HG02798 (cell line): ENCODE measurements around the gene KRTAP21-2.
"Not testable (repeated sequence)": the region's sequence is repeated elsewhere in the genome, so short reads cannot be mapped to it uniquely, and the experiment has no call there.

Source experiments
- ATAC-seq: cut with Tn5 transposase; IDR thresholded peaks from one replicate; pipeline ENCODE4 v1.9.1; 2021; ENCODE audit warnings: mild to moderate bottlenecking; ENCODE audit not compliant: unreplicated experiment, poor library complexity

KRTAP21-2 gene

DNA sequence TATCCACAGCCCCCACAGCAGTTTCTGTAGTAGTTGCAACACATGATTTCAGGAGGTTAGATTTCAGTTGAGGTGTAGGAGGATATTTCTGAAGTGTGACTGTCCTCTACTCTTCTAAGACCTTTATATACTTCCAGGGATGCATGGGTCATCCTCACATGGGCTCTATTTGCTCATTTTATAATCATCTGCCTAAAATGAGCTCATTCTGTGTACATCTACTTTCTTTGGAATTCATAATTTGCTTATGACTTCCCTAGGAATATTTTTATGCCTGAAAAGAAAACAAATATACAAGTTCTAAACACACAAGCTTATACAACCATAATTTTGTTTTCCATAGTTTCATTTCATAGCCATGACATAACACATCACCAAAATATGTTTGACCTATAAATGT lies at the start of gene KRTAP21-2:
TSS of gene KRTAP21-2 (minus strand) at position 101 of the 400 bp plus-strand sequence. CDS start at position 44, 57 bp downstream.
- ATAC-seq: no peak

DNA sequence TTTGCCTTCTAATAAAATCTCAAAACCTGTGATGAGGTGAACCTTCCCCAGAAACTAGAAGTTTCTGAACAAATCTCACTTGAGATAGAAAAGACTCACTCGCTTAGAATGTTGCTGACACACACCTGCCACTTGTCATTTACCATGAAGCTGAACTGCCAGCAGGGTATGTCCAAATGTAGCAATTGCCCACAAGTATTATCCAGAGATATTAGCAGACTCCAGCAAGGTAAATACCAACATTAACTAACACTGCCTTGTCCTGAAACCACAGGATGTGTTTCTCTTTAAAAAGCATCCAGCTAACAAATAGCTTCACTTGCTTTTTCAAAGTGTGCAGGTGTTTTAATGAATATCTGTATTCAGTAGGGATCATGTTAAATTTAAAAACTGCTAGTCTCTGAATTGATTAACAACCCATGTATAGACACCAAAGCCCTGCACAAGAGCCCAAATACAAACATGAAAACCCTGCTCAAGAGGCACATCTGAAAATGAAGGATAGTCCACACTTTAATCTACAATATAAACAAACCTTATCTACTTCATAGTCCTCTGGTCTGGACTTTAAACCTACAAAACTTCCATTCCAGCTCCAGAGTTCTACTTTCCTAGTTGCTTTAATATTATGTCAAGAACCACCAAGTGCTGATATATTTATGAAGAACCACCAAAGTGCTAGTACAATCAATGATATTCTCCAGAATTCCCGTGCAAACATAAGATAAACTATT lies 46.7 kb upstream of the KRTAP21-2 start:
- no peak for ATAC-seq

DNA sequence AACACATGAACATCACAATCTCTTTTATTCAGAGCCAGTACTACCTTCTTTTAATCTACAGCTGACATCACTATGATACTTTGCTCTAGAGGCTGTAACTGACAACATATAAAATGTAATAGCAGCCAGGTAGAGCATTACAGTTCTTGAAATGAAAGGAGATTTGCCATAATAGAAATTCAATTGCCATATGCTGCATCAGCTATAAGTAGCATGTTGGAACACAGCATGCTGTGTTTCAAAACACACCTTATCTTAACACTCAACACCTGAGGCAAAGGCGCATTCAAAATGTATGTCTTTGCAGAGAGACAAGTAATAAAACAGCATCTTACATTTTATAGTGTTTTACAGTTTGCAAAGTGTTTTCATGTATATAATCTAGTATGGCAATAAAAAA lies 32.2 kb upstream of the KRTAP21-2 start:
- ATAC-seq: no peak

DNA sequence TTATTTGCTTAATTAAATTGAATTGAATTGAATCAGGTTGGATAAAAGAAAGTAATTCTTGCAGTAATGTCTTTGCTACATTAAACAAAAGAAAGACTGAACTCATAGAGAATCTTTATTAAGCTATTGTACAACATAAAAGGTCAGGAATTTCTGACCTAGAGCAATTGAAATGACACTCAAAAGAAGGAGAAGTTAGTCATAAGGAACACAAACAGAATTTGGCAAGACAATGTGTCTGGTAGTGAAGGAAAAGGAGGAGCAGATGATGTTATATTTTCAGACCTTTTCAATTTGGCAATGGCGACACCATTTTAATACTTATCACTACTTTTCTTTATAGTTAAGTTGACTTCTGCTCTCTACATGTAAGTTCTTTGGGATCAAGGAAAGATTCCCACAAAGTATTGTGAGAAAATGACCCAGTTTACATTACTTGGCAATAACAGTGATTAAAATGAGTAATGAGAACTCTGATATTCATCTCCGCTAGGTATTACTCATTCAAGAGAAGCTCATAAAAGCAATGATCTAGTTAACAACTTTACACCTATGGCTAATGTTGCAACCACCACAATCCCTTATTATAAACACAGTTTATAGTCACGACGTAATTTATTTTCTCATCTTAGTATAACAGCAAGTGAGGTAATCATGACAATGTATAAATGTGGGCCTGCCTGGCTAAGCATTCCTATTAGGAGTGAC lies 22.8 kb upstream of the KRTAP21-2 start:
- ATAC-seq: no peak

DNA sequence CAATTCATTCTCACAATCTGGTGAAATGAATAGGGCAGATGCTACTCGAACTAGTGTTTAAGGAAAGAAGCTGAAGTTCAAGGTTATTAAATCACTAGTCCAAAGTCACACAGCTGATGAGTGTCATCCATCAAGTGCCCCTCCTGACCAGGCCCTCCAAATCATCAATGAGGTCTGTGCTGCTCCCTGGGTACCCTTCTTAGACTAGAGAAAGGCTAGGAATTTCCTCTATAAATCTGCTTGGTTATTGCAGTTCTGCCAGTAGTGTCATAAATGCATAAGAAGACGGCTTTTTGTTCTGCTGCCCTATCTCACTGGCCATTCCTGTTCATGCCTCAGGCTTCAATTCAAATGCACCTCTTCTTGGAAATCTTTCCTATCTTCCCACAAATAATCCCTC lies 13.7 kb upstream of the KRTAP21-2 start:
- no peak for ATAC-seq

DNA sequence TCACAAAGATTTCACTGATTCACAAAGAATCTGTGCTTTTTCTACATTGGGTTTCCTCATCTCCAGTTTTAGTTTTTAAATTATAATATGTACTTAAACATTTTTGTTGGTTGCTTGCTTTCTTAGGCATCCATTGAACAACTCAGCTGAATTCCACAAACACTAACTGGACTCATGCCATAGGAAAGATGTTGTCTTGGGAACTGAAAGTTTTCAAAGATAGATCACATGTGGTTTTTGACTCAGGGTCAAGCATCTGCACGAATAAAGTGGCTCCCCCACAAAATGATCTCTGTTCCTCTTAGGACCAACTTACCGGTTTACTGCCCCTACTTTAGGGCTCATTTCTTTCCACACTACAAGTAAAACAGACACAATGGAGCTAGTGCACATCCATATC lies 11.2 kb upstream of the KRTAP21-2 start:
- ATAC-seq: no peak

DNA sequence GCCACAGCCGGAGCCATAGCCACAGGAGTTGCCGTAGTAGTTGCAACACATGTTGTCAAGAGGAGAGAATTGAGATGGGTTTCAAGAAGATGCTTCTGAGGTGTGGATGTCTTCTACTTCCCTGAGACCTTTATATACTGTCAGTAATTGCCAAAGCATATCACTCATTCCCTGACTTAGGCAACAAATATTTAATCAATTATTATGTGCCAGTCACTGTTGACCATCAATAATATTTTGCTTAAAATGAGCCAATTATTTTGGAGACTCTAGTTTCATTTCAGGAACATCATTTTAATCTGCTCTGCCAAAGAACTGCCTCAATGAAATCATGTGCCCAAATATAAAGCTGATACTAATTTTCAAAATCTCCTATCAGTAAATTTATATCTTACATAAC lies 8.3 kb upstream of the KRTAP21-2 start, which contains the start of gene KRTAP21-1:
TSS of gene KRTAP21-1 (minus strand) at position 101 of the 400 bp plus-strand sequence. CDS start at position 51, 50 bp downstream.
- ATAC-seq: not testable (repeated sequence)

DNA sequence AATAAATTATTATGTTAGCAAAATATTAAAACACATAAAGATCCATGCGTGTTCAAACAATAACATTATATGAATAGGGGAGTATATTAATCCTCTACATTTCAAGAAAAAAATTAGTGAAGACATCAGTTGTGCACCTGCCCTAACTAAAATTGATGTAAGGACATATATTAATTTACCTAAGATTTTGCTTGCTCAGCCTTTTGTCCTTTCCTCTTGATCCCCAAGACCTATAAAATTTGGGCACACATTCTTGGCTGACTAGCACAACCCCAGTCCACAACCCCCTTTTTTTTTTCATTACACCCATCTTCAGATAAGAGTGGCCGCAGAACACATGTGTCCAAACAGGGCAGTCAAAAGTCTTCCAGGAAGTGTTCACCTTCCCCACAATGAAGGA lies 6.6 kb downstream of the KRTAP21-2 start:
- ATAC-seq: no peak

DNA sequence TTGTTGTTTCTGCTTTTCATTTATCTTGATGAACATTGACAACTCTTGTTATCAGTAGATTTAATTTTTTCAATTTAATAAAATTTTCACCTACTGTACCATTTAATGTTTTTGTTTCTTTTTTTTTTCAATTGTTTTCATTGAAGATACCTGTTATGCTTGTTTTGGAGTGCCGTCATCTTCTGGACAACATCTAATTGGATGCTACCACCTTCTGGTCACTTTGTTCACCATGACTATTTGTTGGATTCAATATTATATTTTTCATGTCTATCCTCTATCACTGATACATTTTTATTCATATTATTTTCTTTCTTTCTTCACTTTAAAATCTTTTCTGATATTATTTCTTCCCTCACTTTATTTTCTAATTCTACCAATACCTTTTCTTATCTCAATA lies 14.0 kb downstream of the KRTAP21-2 start:
- no peak for ATAC-seq

DNA sequence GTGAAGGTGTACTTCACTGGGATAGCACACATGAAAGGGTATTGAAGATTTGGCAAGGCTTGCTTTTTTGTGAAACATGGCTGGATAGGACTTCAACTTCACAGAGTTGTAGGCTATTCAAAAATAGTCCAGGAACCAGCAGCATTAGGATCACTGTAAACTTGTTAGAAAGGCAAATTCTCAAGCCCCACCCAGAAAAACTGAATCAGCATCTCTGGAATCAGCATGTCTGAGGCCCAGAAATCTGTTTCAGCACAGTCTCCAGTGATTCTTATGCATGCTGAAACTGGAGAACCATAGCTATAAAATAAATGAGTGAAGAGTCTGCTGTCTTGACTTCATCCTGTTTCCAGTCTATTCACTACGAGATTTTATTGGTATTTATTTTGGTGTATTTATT lies 20.3 kb downstream of the KRTAP21-2 start:
- no peak for ATAC-seq

DNA sequence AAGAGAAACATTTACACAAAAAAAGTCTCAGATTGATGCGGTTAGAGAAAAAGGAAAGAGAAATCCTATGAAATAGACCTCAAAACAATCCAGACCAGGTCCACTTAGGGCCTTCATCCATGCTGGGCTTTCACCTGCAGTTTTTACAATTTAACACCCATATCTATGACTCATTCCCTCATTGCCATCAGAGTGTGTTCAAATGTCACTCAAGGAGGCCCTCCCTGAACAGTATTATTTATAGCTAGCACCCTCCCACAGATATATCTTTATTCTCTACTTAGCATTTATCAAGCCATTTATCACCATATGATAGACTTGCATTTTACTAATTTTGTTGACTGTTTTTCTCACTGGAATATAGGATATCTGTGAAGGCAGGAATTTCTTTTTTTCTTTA lies 27.7 kb downstream of the KRTAP21-2 start:
- ATAC-seq: no peak

DNA sequence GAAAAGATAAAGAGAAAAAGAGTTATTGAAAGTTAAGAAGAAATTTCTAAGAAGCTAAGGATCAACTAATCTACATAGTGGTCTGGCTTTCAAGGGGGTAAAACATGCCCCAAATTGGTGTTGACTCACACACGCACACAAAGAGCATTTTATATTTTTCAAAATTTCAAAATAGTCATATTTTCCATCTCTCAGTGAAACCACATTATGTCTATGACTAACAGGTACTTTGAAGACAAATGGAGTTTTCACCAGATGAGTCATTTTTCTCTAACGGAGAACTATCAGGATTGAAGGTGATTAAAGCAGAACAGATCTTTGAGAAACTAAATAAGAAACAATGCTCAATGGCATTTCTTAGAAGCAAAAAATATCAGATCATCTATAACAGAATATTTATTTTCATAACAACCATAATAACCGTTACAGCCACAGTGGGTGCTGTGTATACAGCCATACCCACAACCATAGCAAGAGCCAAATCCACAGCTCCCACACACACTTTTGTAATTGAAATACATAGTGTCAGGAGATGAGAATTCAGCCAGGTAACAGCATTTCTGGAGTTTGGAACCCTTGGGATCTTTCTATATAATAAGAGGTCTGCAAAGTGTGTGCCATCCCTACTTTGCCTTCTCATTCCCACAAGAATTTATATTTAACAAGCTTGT lies 28.7 kb downstream of the KRTAP21-2 start, which contains the start of gene KRTAP21-3:
TSS of gene KRTAP21-3 (minus strand) at position 539 of the 671 bp plus-strand sequence. CDS start at position 521, 18 bp downstream.
- no peak for ATAC-seq

DNA sequence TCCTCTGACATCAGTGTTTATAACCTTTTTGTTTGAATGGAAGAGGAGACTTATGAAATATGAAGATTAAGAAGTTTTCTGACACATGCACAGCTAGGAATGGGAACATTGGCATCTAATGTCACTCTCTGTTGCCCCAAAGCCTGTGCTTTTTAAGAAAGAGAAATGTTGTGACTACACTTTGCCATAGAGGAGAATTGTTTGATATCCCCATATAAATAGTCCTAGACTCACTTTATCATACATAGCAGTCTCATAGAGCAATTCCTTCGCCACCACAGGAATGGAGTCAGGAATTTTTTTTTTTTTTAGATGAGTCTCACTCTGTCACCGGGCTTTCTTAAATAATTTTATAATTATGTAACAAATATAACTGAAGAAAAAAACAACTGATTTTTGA lies 30.0 kb downstream of the KRTAP21-2 start:
- no peak for ATAC-seq

DNA sequence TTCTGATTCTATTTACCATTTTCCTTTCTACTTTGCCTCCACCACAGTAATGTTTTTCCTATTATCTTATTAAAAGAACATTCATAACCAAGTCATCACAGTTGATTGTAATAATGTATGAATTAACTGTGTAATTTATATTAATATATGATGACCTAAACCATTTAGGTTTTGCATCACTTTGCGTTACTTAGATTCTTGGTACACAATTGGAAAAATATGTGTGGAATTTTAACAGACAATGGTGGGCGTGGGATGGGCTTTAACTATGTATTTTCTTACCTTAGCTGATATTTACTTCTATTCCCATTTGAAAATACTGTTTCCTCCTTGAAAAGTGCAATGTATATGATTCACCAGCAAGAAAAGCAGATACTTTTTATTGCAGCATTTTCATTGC lies 32.1 kb downstream of the KRTAP21-2 start:
- no peak for ATAC-seq

DNA sequence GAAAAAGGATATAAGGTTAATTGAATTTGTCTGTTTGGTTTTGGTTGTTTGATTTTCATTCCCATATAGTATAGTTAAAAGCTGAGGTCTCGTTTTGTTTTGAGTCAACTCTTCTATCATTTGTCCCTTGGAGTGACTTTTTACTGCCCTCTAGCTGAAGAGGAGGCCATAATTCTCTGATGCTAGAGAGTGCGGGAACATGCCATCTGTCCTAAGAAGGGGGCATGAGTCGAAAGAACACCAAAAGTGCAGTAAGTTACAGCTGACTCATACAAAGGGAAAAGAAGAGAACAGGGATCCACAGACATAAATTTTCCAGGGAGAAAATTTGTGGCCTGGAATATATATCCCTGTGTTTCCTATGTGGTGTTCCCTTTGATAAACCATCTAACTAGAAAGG lies 32.6 kb downstream of the KRTAP21-2 start:
- no peak for ATAC-seq

DNA sequence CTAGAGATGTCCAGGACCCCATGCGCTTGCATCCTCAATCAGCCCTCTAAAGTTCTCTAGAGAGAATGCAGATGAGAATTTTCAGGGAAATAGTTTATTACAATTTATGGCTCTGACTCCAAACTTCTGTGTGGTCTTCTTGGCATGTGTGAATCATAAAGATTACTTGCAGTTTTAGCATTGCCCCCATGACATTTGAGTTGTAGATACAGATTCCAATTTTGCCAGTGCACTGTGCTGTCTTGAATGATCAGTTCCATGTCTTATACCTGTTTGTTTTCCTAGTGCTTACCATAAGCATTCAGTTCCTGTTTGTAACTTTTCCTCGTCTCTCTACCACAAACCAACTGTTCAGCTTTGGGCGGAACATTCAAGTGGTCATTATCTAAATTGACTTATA lies 33.3 kb downstream of the KRTAP21-2 start:
- no peak for ATAC-seq

DNA sequence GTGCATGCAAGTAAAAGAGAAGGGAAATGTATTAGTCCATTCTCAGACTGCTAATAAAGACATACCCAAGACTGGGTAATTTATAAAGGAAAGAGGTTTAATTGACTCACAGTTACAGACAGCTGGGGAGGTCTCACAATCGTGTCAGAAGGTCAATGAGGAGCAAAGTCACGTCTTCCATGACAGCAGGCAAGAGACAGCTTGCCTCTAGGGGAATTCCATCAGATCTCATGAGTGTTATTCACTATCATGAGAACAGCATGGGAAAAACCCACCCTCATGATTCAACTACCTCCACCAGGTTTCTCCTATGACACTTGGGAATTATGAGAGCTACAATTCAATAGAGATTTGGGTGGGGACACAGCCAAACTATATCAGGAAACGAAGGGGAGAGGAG lies 36.6 kb downstream of the KRTAP21-2 start:
- ATAC-seq: no peak

DNA sequence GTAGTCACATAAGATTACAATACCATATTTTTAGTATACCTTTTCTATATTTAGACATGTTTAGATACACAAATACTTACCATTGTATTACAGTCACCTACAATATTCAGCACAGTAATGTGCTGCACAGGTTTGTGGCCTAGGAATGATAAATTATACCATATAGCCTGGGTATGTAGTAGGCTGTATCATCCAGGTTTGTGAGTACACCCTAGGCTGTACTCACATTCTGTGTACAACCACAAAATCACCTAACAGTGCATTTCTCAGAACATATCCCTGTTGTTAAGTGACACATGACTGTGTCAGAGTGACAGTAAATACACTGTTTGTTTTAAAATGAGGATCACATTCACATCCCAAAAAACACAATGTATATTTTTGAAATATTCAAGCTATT lies 39.6 kb downstream of the KRTAP21-2 start:
- no peak for ATAC-seq
